IPS-15b (cell line): Measurements from ENCODE around the gene FARP1.
A peak's percentile ranks its signal among the peaks of the same experiment; 100 is the strongest.

Experiments used
- H3K27me3 ChIP-seq: one replicate; pipeline ENCODE4 v1.6.1; 2013; ENCODE audit warnings: low read length; ENCODE audit not compliant: control insufficient read depth, insufficient read depth
- H3K36me3 ChIP-seq: one replicate; pipeline ENCODE4 v1.6.1; 2013; ENCODE audit warnings: low read length; ENCODE audit not compliant: control insufficient read depth, insufficient read depth
- H3K4me1 ChIP-seq: one replicate; pipeline ENCODE4 v1.6.1; 2013; ENCODE audit warnings: mild to moderate bottlenecking, low read length; ENCODE audit not compliant: control insufficient read depth, insufficient read depth
- H3K4me3 ChIP-seq: one replicate; pipeline ENCODE4 v1.5.1; 2013; ENCODE audit warnings: low read depth, low read length
- H3K9ac ChIP-seq: one replicate; pipeline ENCODE4 v1.6.1; 2013; ENCODE audit warnings: low read depth, mild to moderate bottlenecking, low read length
- H3K9me3 ChIP-seq: one replicate; pipeline ENCODE4 v1.6.1; 2013; ENCODE audit warnings: mild to moderate bottlenecking, low read length; ENCODE audit not compliant: control insufficient read depth, insufficient read depth

FARP1 gene

DNA sequence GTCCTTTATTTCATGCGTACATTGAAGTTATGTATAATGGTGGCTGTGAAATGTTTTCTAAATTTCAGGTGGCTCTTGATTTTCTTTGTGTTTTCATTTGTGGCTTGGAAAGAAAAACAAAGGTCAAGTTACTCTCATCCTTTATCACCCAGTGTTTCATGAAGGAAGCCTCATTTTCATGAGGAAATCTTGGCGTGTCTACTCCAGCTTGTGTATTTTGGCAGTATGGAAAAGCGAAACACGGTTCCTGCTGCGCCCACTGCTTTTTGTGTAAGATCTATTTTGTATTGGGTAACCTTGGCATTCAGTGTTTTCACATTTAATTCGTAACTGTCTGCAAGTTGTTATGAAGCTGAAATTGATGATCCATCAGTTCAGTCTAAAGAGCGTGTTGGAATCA is 181.2 kb downstream of the FARP1 start:
- Histone ChIP-seq H3K9me3 (no peaks in the 10 kb centered on the region), H3K36me3 (no peaks in the 10 kb centered on the region), H3K4me1 (peaks cover 32% of the 10 kb centered on the region), H3K4me3 (no peak overlapping the region), H3K27me3 (no peaks in the 10 kb centered on the region), H3K9ac (no peak overlapping the region)

DNA sequence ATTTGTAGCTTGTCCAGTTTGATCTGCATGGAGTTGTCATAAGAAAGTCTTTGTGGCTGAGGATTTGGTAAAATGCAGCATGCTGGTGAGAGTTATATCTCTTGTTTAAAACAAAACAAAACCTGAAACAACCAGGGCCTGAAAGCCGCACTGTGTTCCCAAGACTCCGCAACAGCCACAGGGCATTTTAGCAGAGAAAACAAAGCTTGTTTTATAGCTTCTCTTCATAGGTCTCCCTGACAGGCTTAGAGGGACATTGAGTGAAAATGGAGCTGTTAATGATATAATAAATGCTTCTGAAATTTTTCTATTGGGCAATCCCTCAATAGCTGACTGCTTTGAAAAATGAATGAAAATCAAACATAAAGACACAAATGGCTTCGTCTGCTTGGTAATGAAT is 182.8 kb downstream of the FARP1 start:
- Histone ChIP-seq H3K27me3 (no peaks in the 10 kb centered on the region), H3K4me3 (no peak overlapping the region), H3K9ac (no peak overlapping the region), H3K36me3 (no peaks in the 10 kb centered on the region), H3K4me1 (peaks cover 32% of the 10 kb centered on the region), H3K9me3 (no peaks in the 10 kb centered on the region)

DNA sequence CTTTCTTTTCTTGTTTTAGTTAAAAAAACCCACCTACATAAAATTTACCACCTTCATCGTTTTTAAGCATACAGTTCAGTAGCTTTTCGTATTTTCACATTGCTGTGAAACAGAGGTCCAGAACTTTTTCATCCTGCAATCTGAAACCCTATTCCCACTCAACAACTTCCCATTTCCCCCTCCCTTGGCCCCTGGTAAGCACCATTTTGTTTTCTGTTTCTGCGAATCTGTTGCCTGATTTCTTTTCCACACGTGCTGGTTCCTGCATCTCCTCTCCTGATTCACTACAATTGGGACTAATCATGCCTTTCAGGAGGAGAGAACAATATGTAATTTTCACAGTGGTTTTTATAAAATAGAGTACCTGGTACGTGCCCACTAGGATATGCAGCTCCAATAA is 183.4 kb downstream of the FARP1 start:
- Histone ChIP-seq H3K4me3 (no peak overlapping the region), H3K9ac (no peak overlapping the region), H3K4me1 (peaks cover 32% of the 10 kb centered on the region), H3K36me3 (no peaks in the 10 kb centered on the region), H3K27me3 (no peaks in the 10 kb centered on the region), H3K9me3 (no peaks in the 10 kb centered on the region)

DNA sequence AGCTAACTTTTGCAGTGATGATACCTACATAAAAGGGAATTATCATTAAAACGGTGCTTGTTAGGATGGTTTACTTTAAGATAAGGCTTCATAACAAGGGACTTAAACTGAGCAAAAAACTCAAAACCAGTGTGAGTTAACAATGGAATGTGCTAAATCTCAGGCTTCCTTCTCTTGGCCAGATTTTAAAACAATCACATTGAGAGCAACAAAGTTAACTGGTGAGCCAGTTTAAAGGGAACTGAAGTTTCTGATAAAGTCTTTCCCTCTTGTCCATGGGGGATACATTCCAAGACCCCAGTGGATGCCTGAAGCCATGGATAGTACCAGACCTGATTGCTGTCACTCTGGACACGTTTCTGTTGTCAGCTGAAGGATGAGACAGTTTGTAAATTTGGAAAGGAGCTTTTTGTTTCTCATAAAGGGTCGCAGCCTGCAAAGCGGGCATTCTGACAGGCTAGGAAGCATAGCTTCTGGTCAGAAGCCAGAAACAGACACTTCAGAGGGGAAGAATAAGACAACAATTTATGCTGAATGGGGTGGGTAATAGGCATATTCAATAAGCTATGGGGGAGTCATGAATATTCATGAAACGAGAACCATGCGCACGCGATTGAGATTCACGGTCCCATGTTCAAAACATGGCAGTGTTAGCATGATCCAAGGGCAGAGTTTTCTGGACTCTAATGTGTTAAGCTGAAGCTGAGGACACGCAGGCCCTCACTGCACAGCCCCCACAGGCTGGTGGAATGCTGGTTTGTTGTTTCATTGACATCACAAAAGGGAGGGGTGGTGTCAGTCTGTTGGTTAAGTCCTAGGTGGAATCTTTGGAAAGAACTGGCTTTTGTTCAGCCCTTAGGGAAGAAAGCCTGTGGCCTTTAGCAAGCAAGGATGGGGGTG is 184.7 kb downstream of the FARP1 start:
- Histone ChIP-seq H3K9me3 (no peaks in the 10 kb centered on the region), H3K9ac (no peak overlapping the region), H3K4me1 (peaks cover 45% of the 10 kb centered on the region), H3K27me3 (no peaks in the 10 kb centered on the region), H3K4me3 (no peak overlapping the region), H3K36me3 (no peaks in the 10 kb centered on the region)

DNA sequence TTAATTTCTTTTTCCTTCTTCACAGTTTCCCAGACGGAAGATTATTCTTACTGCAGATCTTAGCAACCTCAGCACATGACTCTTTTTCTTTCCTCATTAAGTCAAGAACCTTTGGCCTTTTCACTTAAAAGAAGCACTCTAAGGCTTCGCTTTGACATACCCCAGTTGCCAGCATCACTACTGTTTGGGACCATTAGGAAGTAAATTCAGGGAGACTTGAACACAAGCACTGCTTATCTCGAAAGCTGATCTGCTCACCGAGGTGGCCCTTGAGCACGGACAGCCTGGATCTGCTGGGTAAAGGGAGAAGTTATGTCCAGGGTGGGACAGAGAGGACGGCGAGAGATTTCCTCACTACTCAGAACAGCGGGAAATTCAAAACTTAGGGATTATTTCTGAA is 185.6 kb downstream of the FARP1 start:
- Histone ChIP-seq H3K36me3 (no peaks in the 10 kb centered on the region), H3K9ac (no peak overlapping the region), H3K9me3 (no peaks in the 10 kb centered on the region), H3K4me3 (peak overlapping the region; percentile 24), H3K27me3 (no peaks in the 10 kb centered on the region), H3K4me1 (peaks cover 53% of the 10 kb centered on the region)

DNA sequence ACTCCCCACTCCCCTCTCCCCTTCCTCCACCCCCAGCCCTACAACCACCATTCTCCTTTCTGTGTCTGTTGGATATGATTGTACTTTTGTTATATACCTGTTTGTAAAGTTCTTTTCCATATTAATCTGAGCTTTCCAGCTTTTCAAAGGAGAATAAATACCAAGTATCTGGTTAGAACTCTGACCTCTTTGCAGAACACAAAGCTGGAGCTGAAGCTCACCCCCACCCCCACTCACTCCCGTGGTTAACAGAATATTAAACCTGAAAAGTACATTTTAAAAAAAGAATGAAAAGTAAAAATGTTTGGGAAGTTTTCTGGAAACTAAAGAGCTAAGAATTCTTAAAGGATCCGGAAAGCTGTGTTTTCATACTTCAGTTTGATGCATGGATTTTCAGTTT is 189.3 kb downstream of the FARP1 start:
- Histone ChIP-seq H3K4me1 (peaks cover 38% of the 10 kb centered on the region), H3K27me3 (no peaks in the 10 kb centered on the region), H3K4me3 (no peak overlapping the region), H3K9ac (no peak overlapping the region), H3K9me3 (no peaks in the 10 kb centered on the region), H3K36me3 (no peaks in the 10 kb centered on the region)

DNA sequence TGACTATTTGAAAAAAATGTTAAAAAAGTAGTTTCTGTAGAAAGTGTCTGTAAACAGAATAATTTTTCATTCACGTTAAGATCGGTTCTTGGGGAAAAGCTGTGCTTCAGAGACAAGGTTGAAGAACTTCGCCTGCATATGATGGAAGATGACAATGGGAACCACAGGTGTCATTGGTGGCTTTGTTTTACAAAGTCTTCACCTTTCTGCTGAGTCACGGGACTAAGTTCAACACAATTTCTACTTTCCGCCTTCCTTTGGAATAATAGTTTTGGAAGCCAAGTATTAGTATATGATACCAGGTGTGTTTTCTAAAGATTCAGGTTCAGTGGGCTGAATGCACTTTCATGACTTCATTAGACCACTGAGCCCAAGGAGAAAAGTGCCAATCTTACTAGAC is 189.8 kb downstream of the FARP1 start:
- H3K9ac ChIP-seq, result no peak overlapping the region
- H3K27me3 ChIP-seq, result no peaks in the 10 kb centered on the region
- no peaks in the 10 kb centered on the region for H3K9me3 ChIP-seq
- no peak overlapping the region for H3K4me3 ChIP-seq
- H3K36me3 ChIP-seq, result no peaks in the 10 kb centered on the region
- H3K4me1 ChIP-seq, result peaks cover 33% of the 10 kb centered on the region

DNA sequence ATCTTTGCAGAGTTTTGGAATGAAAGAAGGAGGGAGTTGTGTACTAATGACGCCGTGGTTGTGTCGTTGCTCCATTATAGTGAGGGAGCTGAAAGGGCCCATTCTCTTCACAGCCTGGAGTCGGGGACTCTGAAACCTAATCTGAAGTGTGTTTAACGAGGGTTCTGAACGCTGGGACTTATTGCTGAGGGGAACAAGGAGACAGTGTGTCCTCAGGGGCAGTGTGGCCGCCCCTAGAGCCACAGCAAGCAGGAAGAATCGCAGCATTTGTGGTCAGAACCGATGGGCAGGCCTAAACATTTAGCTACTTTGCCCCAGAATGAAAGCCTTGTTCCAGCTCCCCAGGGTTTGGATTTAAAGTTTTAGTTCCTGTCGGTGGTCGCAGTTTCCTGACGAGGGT is 190.6 kb downstream of the FARP1 start:
- Histone ChIP-seq H3K9ac (no peak overlapping the region), H3K4me1 (peaks cover 28% of the 10 kb centered on the region), H3K9me3 (no peaks in the 10 kb centered on the region)

DNA sequence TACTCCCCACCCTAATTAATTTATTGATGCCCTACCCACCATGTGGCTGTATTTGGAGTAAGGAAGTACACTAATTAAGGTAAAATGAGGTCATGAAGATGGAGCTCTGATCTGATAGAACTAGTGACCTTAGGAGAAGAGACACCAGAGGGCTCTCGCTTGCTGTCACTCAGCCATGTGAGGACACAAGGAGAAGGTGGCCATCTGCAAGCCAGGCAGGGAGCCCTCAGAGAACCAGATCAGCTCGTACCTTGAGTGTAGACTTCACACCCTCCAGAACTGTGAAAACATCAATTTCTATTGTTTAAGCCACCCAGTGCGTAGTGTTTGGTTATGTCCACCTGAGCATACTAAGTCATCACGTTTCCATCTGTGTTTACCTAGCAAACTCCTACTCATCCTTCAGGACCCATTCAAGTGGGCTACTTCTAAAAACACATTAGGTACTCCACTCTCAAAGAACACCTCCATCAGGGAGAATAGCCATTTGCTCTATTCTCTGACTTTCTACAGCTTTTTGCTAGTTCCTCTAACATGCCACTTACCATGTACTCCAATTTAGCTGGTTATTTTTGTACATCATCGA is 191.8 kb downstream of the FARP1 start:
- peaks cover 25% of the 10 kb centered on the region for H3K4me1 ChIP-seq
- no peaks in the 10 kb centered on the region for H3K36me3 ChIP-seq
- H3K9me3 ChIP-seq, result no peaks in the 10 kb centered on the region
- H3K4me3 ChIP-seq, result no peak overlapping the region
- no peaks in the 10 kb centered on the region for H3K27me3 ChIP-seq
- H3K9ac ChIP-seq, result no peak overlapping the region

More for the DNA sequence above, 190.6 kb downstream of the FARP1 start:
- H3K27me3 ChIP-seq, result no peaks in the 10 kb centered on the region
- H3K4me3 ChIP-seq, result no peak overlapping the region
- H3K36me3 ChIP-seq, result no peaks in the 10 kb centered on the region

DNA sequence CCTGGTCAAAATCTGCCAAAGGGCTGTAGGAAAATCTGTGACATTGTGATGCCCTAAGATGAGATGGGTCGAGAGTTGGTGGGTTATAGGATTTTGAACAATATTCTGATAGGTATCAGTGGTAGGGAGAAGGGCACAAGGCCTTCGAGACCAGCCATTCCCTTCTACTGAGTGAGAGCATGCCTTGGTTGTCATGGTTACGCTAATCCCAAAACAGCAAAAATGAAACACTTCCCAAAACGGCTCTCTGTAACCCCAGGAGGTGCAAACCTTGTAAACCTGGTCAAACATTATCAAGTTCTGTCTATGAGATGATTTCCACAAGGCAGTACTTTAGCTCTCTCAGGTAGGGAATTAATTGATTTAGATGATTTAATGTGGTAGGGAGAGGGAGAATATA is 192.8 kb downstream of the FARP1 start:
- H3K36me3 ChIP-seq, result no peaks in the 10 kb centered on the region

DNA sequence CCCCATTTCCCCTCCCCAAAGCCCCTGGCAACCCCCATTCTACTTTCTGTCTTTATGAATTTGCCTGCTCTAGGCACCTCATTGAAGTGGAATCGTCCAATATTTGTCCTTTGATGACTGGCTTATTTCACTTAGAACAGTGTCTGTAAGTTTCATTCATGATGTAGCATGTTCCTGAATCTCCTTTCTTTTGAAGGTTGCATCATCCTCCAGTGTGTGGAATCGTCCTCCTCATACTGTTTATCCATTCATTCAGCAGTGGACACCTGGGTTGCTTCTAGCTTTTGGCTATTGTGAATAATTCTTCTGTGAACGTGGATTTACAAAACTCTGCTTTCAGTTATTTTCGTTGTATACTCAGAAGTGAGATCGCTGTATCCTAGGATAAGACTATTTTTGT is 195.4 kb downstream of the FARP1 start:
- no peaks in the 10 kb centered on the region for H3K9me3 ChIP-seq
- no peaks in the 10 kb centered on the region for H3K36me3 ChIP-seq
- no peak overlapping the region for H3K9ac ChIP-seq
- H3K4me3 ChIP-seq, result no peak overlapping the region
- no peaks in the 10 kb centered on the region for H3K27me3 ChIP-seq
- peaks cover 5% of the 10 kb centered on the region for H3K4me1 ChIP-seq

More for the DNA sequence above, 192.8 kb downstream of the FARP1 start:
- H3K9ac ChIP-seq, result no peak overlapping the region
- peaks cover 25% of the 10 kb centered on the region for H3K4me1 ChIP-seq
- H3K4me3 ChIP-seq, result no peak overlapping the region
- no peaks in the 10 kb centered on the region for H3K27me3 ChIP-seq
- H3K9me3 ChIP-seq, result no peaks in the 10 kb centered on the region
